ENCODE results near the gene PITPNM1. TPM values are rescaled to one million over a fixed set of nuclear protein-coding genes. Genes with fewer than 3 reads are reported as not detected.

PITPNM1 gene
- total RNA-seq, 1 donor: 24.0 TPM

GRCh38 chr11:67492801-67493547, 12.2 kb downstream of the PITPNM1 start:
- H3K4me3 ChIP-seq (ENCODE audit: low read depth, low read length): no peak overlapping the region
- TF ChIP-seq CTCF (IDR thresholded peaks at IDR 0.05; ENCODE audit: insufficient read depth, low read length): no peak
- DNase-seq (ENCODE audit: low read depth): no peak

GRCh38 chr11:67492069-67492727, 13.0 kb downstream of the PITPNM1 start:
- TF ChIP-seq CTCF (IDR thresholded peaks at IDR 0.05; ENCODE audit: insufficient read depth, low read length): no peak
- no peak overlapping the region for H3K4me3 ChIP-seq (ENCODE audit: low read depth, low read length)
- no peak for DNase-seq (ENCODE audit: low read depth)

GRCh38 chr11:67491276-67492068, 13.7 kb downstream of the PITPNM1 start:
- no peak for TF ChIP-seq CTCF (IDR thresholded peaks at IDR 0.05; ENCODE audit: insufficient read depth, low read length)
- DNase-seq (ENCODE audit: low read depth): no peak
- H3K4me3 ChIP-seq (ENCODE audit: low read depth, low read length): no peak overlapping the region

GRCh38 chr11:67490727-67491065, 14.5 kb downstream of the PITPNM1 start:
- DNase-seq (ENCODE audit: low read depth): no peak
- H3K4me3 ChIP-seq (ENCODE audit: low read depth, low read length): no peak overlapping the region
- no peak for TF ChIP-seq CTCF (IDR thresholded peaks at IDR 0.05; ENCODE audit: insufficient read depth, low read length)

GRCh38 chr11:67489885-67490726, 15.1 kb downstream of the PITPNM1 start:
- DNase-seq (ENCODE audit: low read depth): no peak
- TF ChIP-seq CTCF (IDR thresholded peaks at IDR 0.05; ENCODE audit: insufficient read depth, low read length): no peak

GRCh38 chr11:67489203-67489884, 15.8 kb downstream of the PITPNM1 start:
- DNase-seq (ENCODE audit: low read depth): no peak
- H3K4me3 ChIP-seq (ENCODE audit: low read depth, low read length): no peak overlapping the region
- no peak for TF ChIP-seq CTCF (IDR thresholded peaks at IDR 0.05; ENCODE audit: insufficient read depth, low read length)

More at GRCh38 chr11:67489885-67490726, 15.1 kb downstream of the PITPNM1 start:
- no peak overlapping the region for H3K4me3 ChIP-seq (ENCODE audit: low read depth, low read length)

All from fibroblast of the aortic adventitia (primary cell).